Esophagus muscularis mucosa (tissue), 4 donors: ENCODE data around the gene TDRD6. TPM values are rescaled to one million over a fixed set of nuclear protein-coding genes. Genes with fewer than 3 reads are reported as not detected.

Source experiments
- total RNA-seq, 4 donors: library from RNA; depleted of rRNA; stranded (reverse); fragments of >200 nt; gene quantifications; one replicate each; pipeline versions ENCODE4 v1.1.0 to v1.2.1, GENCODE V29; 2016

The TDRD6 gene
- total RNA-seq, 4 donors from 2014 or later: 0.13 to 2.1 (median 0.74) TPM

Other genes with a start within 250 kb of the TDRD6 start
- 10 to 100 TPM; 28.7 to 79.1 (median 36.3) TPM for gene RCAN2, start 196.4 kb upstream of the TDRD6 start, total RNA-seq
- 10 to 100 TPM in 1 of 4 donors, 1 to 10 TPM in 3; 7.0 to 10.4 (median 7.8) TPM for gene CYP39A1, start 35.1 kb upstream of the TDRD6 start, total RNA-seq
- 10 to 100 TPM; 13.3 to 26.2 (median 21.3) TPM for gene SLC25A27, start 34.9 kb upstream of the TDRD6 start, total RNA-seq
- gene PLA2G7, start 47.5 kb downstream of the TDRD6 start, total RNA-seq: under 1 TPM in 2 of 4 donors, not detected in 2; 0.26 to 0.29 TPM
- not detected for gene ANKRD66, start 59.0 kb downstream of the TDRD6 start, total RNA-seq
- under 1 TPM in 1 of 4 donors, not detected in 3; 0.17 TPM for gene MEP1A, start 105.5 kb downstream of the TDRD6 start, total RNA-seq
- 10 to 100 TPM; 17.0 to 37.8 (median 29.1) TPM for gene ADGRF5, start 234.1 kb downstream of the TDRD6 start, total RNA-seq